ENCODE results near the gene LGALS4. TPM values are rescaled to one million over a fixed set of nuclear protein-coding genes. Genes with fewer than 3 reads are reported as not detected.

The LGALS4 gene
- total and polyA plus RNA-seq, 9 of the 15 experiments (the other 6 are each of a cell fraction or from before 2014, with no cell fraction given) = 0.08 to 1.1 (median 0.30) TPM; not detected in 3

- TF ChIP-seq GTF3C2 (IDR thresholded peaks at IDR 0.05; ENCODE audit: borderline replicate concordance, extremely low read depth, insufficient read length) (no peak), ZBTB7A (IDR thresholded peaks at IDR 0.05; ENCODE audit: borderline replicate concordance, control insufficient read depth, low read depth, low read length) (no peak), E2F4 (CRISPR knock-in tag; IDR thresholded peaks at IDR 0.05; ENCODE audit: low read depth) (no peak), ZNF584 (CRISPR knock-in tag; IDR thresholded peaks at IDR 0.05; ENCODE audit: low read depth) (no peak), EGR1 (conservative IDR thresholded peaks at IDR 0.05) (no peak), BRD9 (IDR thresholded peaks at IDR 0.05; ENCODE audit: low read depth, partially characterized antibody) (no peak), HMGXB4 (CRISPR knock-in tag; IDR thresholded peaks at IDR 0.05) (no peak), ZNF239 (CRISPR knock-in tag; IDR thresholded peaks at IDR 0.05) (no peak), U2AF2 (optimal IDR thresholded peaks at IDR 0.05; ENCODE audit: low read depth, low read length) (no peak), ELK1 (CRISPR knock-in tag; IDR thresholded peaks at IDR 0.05) (no peak), ATF3 (IDR thresholded peaks at IDR 0.05) (peak; percentile 56), ATF3 (CRISPR knock-in tag; conservative IDR thresholded peaks at IDR 0.05) (no peak), CHAMP1 (IDR thresholded peaks at IDR 0.05) (no peak), TAF7 (tag; IDR thresholded peaks at IDR 0.05) (no peak), DPF2 (IDR thresholded peaks at IDR 0.05) (peak; percentile 74)
Measured at GRCh38 chr19:38784224-38784623, 28.5 kb downstream of the LGALS4 start (continued).
